SIG-M5 treated with dmso at 0.1 percent for 504 hours (cell line): ENCODE measurements around the gene CRYGN.

Experiments
- DNase-seq: peaks from one replicate; lab custom pipeline; 2025; ENCODE audit not compliant: unreplicated experiment; lab: John Stamatoyannopoulos, UW

The CRYGN gene

GRCh38 chr7:151460474-151460855, 20.5 kb upstream of the CRYGN start:
- no peak for DNase-seq

- DNase-seq = peak; percentile 31
Observed at GRCh38 chr7:151459726-151460473, 20.0 kb upstream of the CRYGN start.

- no peak for DNase-seq
Observed at GRCh38 chr7:151457534-151457933, 17.6 kb upstream of the CRYGN start.

- no peak for DNase-seq
Observed at GRCh38 chr7:151456782-151457181, 16.8 kb upstream of the CRYGN start.

- DNase-seq = no peak
Observed at GRCh38 chr7:151456276-151456675, 16.3 kb upstream of the CRYGN start.

- no peak for DNase-seq
Observed at GRCh38 chr7:151455690-151456089, 15.7 kb upstream of the CRYGN start.

- DNase-seq = no peak
Observed at GRCh38 chr7:151454932-151455530, 15.1 kb upstream of the CRYGN start.

GRCh38 chr7:151454305-151454704, 14.4 kb upstream of the CRYGN start:
- DNase-seq = no peak

GRCh38 chr7:151453326-151453791, 13.4 kb upstream of the CRYGN start:
- no peak for DNase-seq

- DNase-seq = no peak
Observed at GRCh38 chr7:151452680-151453325, 12.9 kb upstream of the CRYGN start.

- no peak for DNase-seq
Observed at GRCh38 chr7:151451626-151452571, 12.0 kb upstream of the CRYGN start.

- no peak for DNase-seq
Observed at GRCh38 chr7:151451156-151451555, 11.2 kb upstream of the CRYGN start.

GRCh38 chr7:151449990-151450389, 10.0 kb upstream of the CRYGN start:
- no peak for DNase-seq

- DNase-seq = peak; percentile 65
Observed at GRCh38 chr7:151448261-151449252, 8.6 kb upstream of the CRYGN start.

GRCh38 chr7:151447901-151448260, 7.9 kb upstream of the CRYGN start:
- DNase-seq = no peak

GRCh38 chr7:151447312-151447711, 7.4 kb upstream of the CRYGN start:
- DNase-seq = no peak

GRCh38 chr7:151446412-151446811, 6.5 kb upstream of the CRYGN start:
- DNase-seq = no peak

- DNase-seq = no peak
Observed at GRCh38 chr7:151444632-151445031, 4.7 kb upstream of the CRYGN start.

GRCh38 chr7:151442776-151443496, 3.0 kb upstream of the CRYGN start:
- no peak for DNase-seq
